Fibroblast of villous mesenchyme (primary cell): ENCODE results near the gene PDE1A. TPM values are rescaled to one million over a fixed set of nuclear protein-coding genes. Genes with fewer than 3 reads are reported as not detected.

Experiments
- DNase-seq: peaks from one replicate; pipeline ENCODE4 v3.0.0-alpha.2; 2010; ENCODE audit warnings: low read depth
- H3K4me3 ChIP-seq: 2 replicates; pipeline ENCODE4 v1.5.1; 2011; ENCODE audit warnings: low read depth, mild to moderate bottlenecking, low read length
- total RNA-seq: library from RNA; depleted of rRNA; stranded (reverse); fragments of >200 nt; gene quantifications from 2 replicates; pipeline ENCODE4 v1.2.3, GENCODE V29; 2012
- TF ChIP-seq, protein P1 (sequence below): IDR thresholded peaks from 2 replicates; pipeline ENCODE4 v1.5.1; 2012; ENCODE audit warnings: low read depth, mild to moderate bottlenecking, low read length; ENCODE audit not compliant: insufficient read depth

Gene PDE1A
- total RNA-seq, 1 donor: 1.7 TPM

DNA sequence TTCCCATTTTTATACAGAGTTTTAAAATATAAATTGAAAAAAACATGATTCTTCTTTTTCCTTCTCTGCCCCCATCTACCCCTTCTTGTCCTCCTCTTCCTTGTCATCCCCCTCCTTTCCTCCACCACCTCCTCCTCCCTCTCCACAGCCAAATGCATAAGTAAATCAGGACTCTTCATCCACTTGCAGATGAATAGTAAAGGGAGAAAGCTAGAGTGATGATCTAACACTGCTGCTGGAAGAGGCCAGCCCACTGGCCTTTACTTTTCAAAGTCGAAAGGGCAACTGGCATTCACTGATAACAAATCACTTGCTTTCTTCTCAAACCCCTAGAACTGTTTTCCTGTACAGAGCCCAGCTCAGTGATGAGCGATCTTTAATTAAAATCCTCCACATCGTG lies 205.8 kb downstream of the PDE1A start:
- TF ChIP-seq, protein P1, sequence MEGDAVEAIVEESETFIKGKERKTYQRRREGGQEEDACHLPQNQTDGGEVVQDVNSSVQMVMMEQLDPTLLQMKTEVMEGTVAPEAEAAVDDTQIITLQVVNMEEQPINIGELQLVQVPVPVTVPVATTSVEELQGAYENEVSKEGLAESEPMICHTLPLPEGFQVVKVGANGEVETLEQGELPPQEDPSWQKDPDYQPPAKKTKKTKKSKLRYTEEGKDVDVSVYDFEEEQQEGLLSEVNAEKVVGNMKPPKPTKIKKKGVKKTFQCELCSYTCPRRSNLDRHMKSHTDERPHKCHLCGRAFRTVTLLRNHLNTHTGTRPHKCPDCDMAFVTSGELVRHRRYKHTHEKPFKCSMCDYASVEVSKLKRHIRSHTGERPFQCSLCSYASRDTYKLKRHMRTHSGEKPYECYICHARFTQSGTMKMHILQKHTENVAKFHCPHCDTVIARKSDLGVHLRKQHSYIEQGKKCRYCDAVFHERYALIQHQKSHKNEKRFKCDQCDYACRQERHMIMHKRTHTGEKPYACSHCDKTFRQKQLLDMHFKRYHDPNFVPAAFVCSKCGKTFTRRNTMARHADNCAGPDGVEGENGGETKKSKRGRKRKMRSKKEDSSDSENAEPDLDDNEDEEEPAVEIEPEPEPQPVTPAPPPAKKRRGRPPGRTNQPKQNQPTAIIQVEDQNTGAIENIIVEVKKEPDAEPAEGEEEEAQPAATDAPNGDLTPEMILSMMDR: no peak
- no peak for DNase-seq
- H3K4me3 ChIP-seq: no peak overlapping the region

DNA sequence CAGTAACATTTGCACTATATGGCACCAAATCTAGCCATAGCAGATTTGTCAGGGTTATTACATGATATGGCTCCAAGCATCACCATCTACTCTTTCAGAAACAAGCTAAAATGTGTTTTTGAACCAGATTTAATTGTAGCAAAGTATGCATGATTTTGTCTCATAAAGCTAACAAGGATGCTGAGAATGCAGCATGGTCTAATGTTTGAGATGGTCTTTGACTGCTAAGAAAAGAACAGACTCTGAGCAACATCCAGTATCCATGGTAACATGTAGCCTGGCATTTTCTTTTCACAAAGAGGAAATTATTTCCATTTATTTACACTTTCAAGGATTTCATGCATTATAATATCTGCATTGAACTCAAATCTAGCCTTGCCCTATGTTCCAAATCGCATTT lies 206.5 kb downstream of the PDE1A start:
- TF ChIP-seq, protein P1: no peak
- DNase-seq: no peak

DNA sequence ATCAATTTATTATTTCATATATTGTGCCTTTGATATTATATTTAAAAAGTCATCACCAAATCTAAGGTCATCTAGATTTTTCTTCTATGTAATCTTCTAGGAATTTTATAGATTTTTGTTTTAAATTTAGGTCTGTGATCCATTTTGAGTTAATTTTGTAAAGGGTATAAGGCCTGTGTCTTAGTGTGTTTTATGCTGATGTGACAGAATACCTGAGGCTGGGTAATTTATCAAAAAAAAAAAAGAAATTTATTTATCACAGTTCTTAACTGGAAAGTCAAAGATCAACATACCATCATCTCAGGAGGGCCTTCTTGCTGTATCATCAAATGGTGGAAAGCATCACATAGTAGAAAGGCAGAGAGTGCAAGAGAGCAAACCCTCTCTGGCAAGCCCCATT lies 216.2 kb downstream of the PDE1A start:
- H3K4me3 ChIP-seq: no peak overlapping the region
- DNase-seq: no peak
- TF ChIP-seq, protein P1: no peak

More for the DNA sequence above, 206.5 kb downstream of the PDE1A start:
- H3K4me3 ChIP-seq: no peak overlapping the region

DNA sequence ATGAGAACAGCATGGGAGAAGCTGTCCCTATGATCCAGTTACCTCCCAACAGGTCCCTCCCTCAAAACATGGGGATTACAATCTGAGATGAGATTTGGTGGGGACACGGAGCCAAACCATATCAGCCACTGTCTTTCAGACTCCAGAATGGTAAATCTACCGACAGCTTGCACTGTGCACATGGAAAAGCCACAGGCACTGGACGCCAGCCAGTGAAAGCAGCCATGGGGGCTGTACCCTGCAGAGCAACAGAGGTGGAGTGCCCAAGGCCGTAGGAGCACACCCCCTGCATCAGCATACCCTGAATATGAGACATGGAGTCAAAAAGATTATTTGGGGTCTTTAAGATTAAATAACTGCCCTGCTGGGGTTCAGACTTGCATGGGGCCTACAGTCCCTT lies 218.4 kb downstream of the PDE1A start:
- DNase-seq: no peak
- H3K4me3 ChIP-seq: no peak overlapping the region
- TF ChIP-seq, protein P1: no peak

DNA sequence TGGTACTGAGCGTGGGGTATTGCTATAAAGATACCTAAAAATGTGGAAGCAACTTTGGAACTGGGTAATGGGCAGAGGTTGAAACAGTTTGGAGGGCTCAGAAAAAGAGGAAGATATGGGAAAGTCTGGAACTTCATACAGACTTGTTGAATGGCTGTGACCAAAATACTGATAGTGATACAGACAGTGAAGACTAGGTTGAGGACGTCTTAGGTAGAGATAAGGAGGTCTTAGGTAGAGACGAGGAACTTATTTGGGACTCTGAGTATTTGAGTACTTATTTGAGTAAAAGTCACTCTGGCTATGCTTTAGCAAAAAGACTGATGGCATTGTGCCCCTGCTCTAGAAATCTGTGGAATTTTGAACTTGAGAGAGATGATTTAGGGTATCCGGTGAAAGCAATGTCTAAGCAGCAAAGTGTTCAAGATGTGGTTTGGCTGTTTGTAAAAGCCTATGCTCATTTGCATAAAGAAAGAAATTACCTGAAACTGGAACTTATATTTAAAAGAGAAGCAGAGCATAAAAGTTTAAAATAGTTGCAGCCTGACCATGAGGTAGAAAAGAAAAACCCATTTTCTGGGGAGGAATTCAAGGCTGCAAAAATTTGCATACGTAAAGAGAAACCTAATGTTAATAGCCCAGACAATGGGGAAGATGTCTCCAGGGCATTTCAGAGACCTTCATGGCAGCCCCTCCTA lies 219.6 kb downstream of the PDE1A start:
- TF ChIP-seq, protein P1: no peak
- DNase-seq: no peak

DNA sequence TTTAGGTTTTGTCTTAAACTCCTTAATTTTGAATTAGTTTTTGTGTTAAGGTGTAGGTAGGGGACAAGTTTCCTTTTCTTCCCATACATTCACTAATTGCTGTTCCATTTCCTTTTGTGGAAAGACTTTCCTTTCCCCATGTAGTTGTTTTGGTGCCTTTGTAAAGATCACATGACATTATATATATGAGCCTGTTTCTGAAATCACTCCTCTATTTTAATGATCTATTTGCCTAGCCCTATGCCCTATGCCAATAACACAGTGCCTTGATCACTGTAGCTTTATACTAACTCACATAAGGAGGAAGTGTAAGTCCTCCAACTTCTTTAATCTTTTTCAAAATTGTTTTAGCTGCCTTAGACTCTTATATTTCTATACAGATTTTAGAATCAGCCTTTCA lies 229.3 kb downstream of the PDE1A start:
- H3K4me3 ChIP-seq: no peak overlapping the region
- DNase-seq: no peak
- TF ChIP-seq, protein P1: no peak

More for the DNA sequence above, 219.6 kb downstream of the PDE1A start:
- no peak overlapping the region for H3K4me3 ChIP-seq

DNA sequence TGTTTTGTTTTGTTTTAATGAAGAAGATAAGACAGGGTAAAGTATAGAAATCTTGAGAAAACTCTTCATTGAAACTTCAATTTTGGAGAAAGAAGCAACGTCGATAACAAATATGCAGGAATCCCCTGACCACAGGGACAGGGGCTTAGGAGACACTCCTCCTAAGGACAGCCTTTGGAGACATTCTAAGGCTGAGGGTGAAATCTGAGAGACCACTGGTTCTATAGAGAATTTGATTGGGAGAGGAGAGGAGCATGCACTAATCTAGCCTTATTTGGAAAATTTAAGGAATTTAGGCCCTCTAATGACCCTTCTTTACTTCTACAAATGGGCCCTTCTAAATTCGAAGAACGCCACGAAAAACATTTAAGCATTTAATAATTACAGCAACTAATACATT lies 233.5 kb downstream of the PDE1A start:
- no peak for DNase-seq
- H3K4me3 ChIP-seq: no peak overlapping the region
- TF ChIP-seq, protein P1: no peak
